Measurements from ENCODE around the gene PPM1D. TPM values are rescaled to one million over a fixed set of nuclear protein-coding genes. Genes with fewer than 3 reads are reported as not detected.
A peak's percentile ranks its signal among the peaks of the same experiment; 100 is the strongest.

PPM1D gene
- total and polyA plus RNA-seq, 10 donors = 2.7 to 19.8 (median 16.1) TPM

DNA sequence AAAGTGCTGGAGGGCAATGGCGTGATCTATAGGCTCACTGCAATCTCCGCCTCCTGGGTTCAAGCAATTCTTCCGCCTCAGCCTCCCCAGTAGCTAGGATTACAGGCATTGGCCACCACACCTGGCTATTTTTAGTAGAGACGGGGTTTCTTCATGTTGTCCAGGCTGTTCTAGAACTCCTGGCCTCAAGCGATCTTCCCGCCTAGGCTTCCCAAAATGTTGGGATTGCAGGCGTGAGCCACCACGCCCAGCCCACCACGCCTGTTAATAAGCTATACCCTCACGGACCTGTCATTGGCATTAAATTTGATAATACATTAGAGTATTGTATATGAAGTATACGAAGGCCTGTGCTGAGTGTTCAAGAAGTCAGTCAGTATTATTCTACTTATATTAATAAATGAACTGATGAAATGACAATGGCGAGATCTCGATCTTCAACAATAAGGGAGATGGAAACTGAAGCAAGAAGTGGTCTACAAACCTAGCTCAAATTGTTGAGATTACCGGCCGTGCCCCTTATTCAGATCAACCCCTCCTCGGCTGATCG, 76.8 kb downstream of the PPM1D start:
- peak overlapping the region; percentile 69 to 99 (median 94) for H3K4me3 ChIP-seq
- intact Hi-C loops (cut with DNase I; ENCODE audit: low total_unique reads) = no loop called here
- H3K27ac ChIP-seq = peak overlapping the region; percentile 66 to 90 (median 86)
- WGBS, 5 donors = 31 to 36% (median 31%) methylated on average over 17 of the region's 17 CpGs
- H3K27me3 ChIP-seq (replicated peaks in 1 of 7) = no peaks in the 10 kb centered on the region
- H3K4me1 ChIP-seq = peaks cover 4 to 23% (median 18%) of the 10 kb centered on the region in 6 donors
- peak; percentile 77 for DNase-seq
- peaks cover 0 to 14% (median 2%) of the 10 kb centered on the region in 6 donors for H3K36me3 ChIP-seq
- H3K9me3 ChIP-seq = peaks cover 0 to 5% (median 0%) of the 10 kb centered on the region in 8 donors
- peak in 1 of 3 donors; percentile 55 for TF ChIP-seq POLR2A (IDR thresholded peaks at IDR 0.05)
- TF ChIP-seq, protein P1, sequence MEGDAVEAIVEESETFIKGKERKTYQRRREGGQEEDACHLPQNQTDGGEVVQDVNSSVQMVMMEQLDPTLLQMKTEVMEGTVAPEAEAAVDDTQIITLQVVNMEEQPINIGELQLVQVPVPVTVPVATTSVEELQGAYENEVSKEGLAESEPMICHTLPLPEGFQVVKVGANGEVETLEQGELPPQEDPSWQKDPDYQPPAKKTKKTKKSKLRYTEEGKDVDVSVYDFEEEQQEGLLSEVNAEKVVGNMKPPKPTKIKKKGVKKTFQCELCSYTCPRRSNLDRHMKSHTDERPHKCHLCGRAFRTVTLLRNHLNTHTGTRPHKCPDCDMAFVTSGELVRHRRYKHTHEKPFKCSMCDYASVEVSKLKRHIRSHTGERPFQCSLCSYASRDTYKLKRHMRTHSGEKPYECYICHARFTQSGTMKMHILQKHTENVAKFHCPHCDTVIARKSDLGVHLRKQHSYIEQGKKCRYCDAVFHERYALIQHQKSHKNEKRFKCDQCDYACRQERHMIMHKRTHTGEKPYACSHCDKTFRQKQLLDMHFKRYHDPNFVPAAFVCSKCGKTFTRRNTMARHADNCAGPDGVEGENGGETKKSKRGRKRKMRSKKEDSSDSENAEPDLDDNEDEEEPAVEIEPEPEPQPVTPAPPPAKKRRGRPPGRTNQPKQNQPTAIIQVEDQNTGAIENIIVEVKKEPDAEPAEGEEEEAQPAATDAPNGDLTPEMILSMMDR (IDR thresholded peaks at IDR 0.05 in 8 of 11, conservative IDR thresholded peaks at IDR 0.05 in 3 of 11) = no peak

DNA sequence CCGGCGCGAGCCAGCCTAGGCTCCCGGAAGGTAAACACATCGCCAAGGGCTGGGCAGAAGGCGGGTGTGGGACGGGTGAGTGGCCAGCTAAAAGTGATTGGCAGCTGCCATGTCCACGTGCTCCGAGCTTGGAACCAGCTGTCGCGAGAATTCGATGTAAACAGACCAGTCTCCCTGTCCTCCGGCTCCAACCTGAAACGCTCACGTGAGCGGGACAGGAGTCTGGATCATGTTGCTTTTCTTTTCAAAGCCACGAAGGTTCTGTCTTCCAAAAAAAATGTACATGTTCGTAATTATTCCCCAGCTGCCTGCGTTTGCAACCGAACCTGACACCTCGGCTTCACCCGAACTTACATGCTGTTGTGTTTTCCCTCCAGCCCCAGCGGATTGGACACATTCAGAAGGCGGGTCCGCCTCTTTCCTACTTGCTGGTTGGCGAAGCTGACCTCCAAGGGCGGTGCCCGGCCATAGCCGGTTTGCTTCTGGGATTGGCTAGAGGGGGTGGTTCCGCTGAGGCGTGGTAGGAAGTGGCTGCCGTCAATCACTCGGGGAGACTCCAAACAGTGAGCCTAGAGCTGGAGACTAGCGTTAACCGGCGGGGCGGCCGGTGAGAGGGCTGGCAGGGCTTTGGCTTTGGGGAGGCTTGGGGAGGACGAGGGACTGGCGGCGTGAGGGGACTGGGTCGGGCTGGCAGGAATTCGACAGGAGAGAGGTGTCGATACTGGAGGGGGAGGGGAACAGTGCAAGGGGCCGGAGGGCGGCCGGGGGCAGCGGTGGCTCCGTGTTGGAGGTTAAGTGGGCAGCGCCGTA, 77.5 kb downstream of the PPM1D start, which contains the start of gene BCAS3:
Gene BCAS3, plus strand, starts transcription at position 544 of the 810 bp plus-strand sequence.
- Histone ChIP-seq H3K27ac (peak within 1 kb of the TSS; percentile 66 to 90 (median 86)), H3K27me3 (replicated peaks in 1 of 7) (no peaks in the 10 kb centered on the region), H3K4me3 (peak within 1 kb of the TSS; percentile 69 to 99 (median 94)), H3K9me3 (peaks cover 0 to 5% (median 0%) of the 10 kb centered on the region in 8 donors), H3K4me1 (peaks cover 4 to 23% (median 18%) of the 10 kb centered on the region in 6 donors), H3K36me3 (peaks cover 0 to 19% (median 3%) of the 10 kb centered on the region in 6 donors)
- WGBS, 5 donors = 0 to 1% (median 0%) methylated on average over 45 to 51 of the region's 51 CpGs
- intact Hi-C loops (cut with DNase I; ENCODE audit: low total_unique reads) = no loop called here
- TF ChIP-seq, protein P1 (IDR thresholded peaks at IDR 0.05 in 8 of 11, conservative IDR thresholded peaks at IDR 0.05 in 3 of 11) = peak in 4 of 11 experiments; percentile 25 to 44 (median 38)
- peak; percentile 89 to 97 (median 97) for TF ChIP-seq POLR2AphosphoS5 (IDR thresholded peaks at IDR 0.05)
- peak in 2 of 3 donors; percentile 79 to 87 for TF ChIP-seq POLR2A (IDR thresholded peaks at IDR 0.05)
- peak; percentile 98 for DNase-seq

DNA sequence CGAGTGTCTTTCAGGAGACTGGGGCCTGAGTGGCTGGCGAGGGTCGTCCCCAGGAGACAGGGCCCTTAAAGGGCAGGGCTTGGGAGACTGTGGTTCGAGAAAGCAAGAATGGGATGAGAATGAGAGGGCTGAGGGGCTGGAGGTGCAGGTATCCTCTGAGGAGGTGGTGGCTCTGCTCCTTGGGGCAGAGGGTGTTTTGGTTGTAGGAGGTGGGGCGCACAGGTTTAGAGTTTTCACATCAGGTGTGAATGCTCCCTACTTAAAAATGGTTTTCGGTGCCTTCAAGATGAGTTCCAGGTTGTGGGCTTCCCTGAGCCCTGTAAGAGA, 78.1 kb downstream of the PPM1D start:
- Histone ChIP-seq H3K27me3 (replicated peaks in 1 of 7) (no peaks in the 10 kb centered on the region), H3K9me3 (peaks cover 0 to 5% (median 0%) of the 10 kb centered on the region in 8 donors), H3K36me3 (peaks cover 0 to 24% (median 3%) of the 10 kb centered on the region in 6 donors), H3K27ac (peak overlapping the region; percentile 64 to 90 (median 86)), H3K4me1 (peaks cover 4 to 23% (median 18%) of the 10 kb centered on the region in 6 donors), H3K4me3 (peak overlapping the region; percentile 69 to 99 (median 94))
- TF ChIP-seq, protein P1 (IDR thresholded peaks at IDR 0.05 in 8 of 11, conservative IDR thresholded peaks at IDR 0.05 in 3 of 11) = no peak
- no peak for TF ChIP-seq POLR2AphosphoS5 (IDR thresholded peaks at IDR 0.05)
- intact Hi-C loops (cut with DNase I; ENCODE audit: low total_unique reads) = no loop called here
- 5 to 8% (median 6%) methylated on average over 6 of the region's 6 CpGs for WGBS, 5 donors
- DNase-seq = no peak

DNA sequence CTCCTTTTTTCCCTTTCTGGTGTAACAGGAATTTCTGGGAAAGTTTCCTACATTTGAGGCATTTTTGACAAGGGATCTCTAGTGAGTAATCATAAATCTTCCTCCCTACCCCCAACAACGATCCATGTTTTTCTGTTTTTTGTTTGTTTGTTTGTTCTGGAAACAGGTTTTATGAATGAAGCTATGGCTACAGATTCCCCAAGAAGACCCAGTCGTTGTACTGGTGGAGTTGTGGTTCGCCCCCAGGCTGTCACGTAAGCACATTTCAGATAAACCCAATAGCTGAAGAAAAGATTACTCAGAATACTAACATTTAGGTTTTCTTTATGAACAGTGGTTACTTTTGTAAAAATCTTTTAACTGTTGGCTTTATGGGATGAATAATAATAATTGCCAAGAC, 79.3 kb downstream of the PPM1D start:
- Histone ChIP-seq H3K36me3 (peaks cover 0 to 37% (median 8%) of the 10 kb centered on the region in 6 donors), H3K27ac (no peak overlapping the region), H3K9me3 (peaks cover 0 to 4% (median 0%) of the 10 kb centered on the region in 8 donors), H3K27me3 (replicated peaks in 1 of 7) (no peaks in the 10 kb centered on the region), H3K4me1 (peaks cover 4 to 23% (median 18%) of the 10 kb centered on the region in 6 donors), H3K4me3 (no peak overlapping the region)
- no peak for DNase-seq
- WGBS, 5 donors = 88 to 93% (median 90%) methylated on average over 4 of the region's 4 CpGs
- TF ChIP-seq, protein P1 (IDR thresholded peaks at IDR 0.05 in 8 of 11, conservative IDR thresholded peaks at IDR 0.05 in 3 of 11) = no peak
- TF ChIP-seq POLR2A (IDR thresholded peaks at IDR 0.05) (no peak), POLR2AphosphoS5 (IDR thresholded peaks at IDR 0.05) (no peak)
- intact Hi-C loops (cut with DNase I; ENCODE audit: low total_unique reads) = no loop called here
